Gastroesophageal sphincter (tissue), 3 donors: ENCODE measurements around the gene MACO1.

Experiments
- EP300 ChIP-seq: sonication (generic); formaldehyde crosslinking; IDR thresholded peaks from one replicate; pipeline ENCODE4 v1.6.1; 2017; ENCODE audit warnings: antibody characterized with exemption, mild to moderate bottlenecking
- POLR2AphosphoS5 ChIP-seq: sonication (generic); formaldehyde crosslinking; IDR thresholded peaks from one replicate; pipeline ENCODE4 v1.6.1; 2017; ENCODE audit warnings: antibody characterized with exemption
- TF ChIP-seq, protein P1 (sequence below), 4 experiments: fragments of 200-600 bp in 2 of 4; fragments of 450-650 bp in 2 of 4; sonication (generic) in 1 of 4; IDR thresholded peaks; one replicate each; pipeline ENCODE4 v1.5.1; 2017 to 2019; ENCODE audit warnings: antibody characterized with exemption in 4 of 4, mild to moderate bottlenecking in 2 of 4, moderate library complexity in 2 of 4

DNA sequence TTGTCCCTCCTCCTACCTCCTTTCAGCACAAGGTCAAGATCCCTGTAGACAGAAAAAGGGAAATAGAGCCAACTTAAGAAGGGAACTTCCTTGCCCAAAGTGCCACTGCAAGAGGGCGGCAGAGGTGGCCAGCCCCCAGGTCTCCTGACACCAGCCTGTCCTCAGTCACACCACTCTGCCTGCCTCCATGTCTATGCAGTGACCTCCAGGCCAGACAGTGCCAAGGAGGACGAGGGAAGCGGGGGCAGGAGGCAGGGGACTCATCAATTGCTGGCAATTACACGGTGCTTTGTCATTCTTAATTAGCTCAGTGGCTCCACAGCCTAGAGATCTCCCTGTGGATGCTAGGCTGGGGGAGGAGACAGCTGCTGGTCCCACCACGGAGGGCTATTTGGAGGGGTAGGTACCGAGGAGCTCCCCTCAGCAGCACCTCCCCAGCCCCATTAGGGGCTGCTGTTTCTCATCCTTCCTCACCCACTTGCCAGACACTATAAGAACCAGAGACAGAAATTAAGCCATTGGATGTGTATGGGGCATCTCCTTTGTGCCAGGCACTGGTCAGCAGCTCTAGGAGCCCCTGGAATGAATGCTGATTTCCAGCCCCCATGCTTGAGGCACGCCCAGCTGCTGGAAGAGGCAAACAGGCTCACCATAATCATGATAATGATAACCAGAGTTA is 106.6 kb downstream of the MACO1 start:
- TF ChIP-seq, protein P1, sequence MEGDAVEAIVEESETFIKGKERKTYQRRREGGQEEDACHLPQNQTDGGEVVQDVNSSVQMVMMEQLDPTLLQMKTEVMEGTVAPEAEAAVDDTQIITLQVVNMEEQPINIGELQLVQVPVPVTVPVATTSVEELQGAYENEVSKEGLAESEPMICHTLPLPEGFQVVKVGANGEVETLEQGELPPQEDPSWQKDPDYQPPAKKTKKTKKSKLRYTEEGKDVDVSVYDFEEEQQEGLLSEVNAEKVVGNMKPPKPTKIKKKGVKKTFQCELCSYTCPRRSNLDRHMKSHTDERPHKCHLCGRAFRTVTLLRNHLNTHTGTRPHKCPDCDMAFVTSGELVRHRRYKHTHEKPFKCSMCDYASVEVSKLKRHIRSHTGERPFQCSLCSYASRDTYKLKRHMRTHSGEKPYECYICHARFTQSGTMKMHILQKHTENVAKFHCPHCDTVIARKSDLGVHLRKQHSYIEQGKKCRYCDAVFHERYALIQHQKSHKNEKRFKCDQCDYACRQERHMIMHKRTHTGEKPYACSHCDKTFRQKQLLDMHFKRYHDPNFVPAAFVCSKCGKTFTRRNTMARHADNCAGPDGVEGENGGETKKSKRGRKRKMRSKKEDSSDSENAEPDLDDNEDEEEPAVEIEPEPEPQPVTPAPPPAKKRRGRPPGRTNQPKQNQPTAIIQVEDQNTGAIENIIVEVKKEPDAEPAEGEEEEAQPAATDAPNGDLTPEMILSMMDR (IDR thresholded peaks at IDR 0.05) = no peak
- no peak for TF ChIP-seq EP300
- no peak for TF ChIP-seq POLR2AphosphoS5
